ENCODE results near the gene KCNIP1. TPM values are rescaled to one million over a fixed set of nuclear protein-coding genes. Genes with fewer than 3 reads are reported as not detected.

Gene KCNIP1
- total and polyA plus RNA-seq, 4 donors = 31.2 to 165 (median 111) TPM

DNA sequence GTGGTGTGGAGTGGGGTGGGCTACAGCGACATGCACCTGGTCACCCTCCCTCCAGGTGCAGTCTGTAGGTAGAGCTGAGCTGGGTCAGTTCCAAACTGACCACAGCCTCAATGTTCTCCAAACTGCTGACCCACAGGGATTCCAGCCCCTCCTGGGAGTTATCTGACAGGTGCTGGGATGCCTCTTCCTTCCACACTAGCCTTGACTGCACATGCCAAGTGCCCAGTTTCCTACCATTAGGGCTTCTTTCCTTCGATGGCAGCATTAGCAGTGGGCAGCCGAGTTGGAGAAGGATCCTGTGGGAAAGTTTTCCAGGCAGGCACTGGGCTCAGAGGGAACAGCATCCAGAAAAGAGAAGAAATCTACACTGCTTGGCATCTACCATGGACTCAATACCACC, 215.7 kb downstream of the KCNIP1 start:
- DNase-seq (ENCODE audit: low read depth in 4 of 6, low spot score in 6 of 6) = no peak
- Histone ChIP-seq H3K27me3 (ENCODE audit: control insufficient read depth, insufficient read depth, low read length) (no peaks in the 10 kb centered on the region), H3K4me3 (ENCODE audit: low read depth, low read length) (no peak overlapping the region), H3K9me3 (ENCODE audit: control insufficient read depth, insufficient read depth, low read length) (no peaks in the 10 kb centered on the region), H3K4me1 (ENCODE audit: control insufficient read depth, insufficient read depth, low read length) (no peaks in the 10 kb centered on the region), H3K36me3 (ENCODE audit: control insufficient read depth, insufficient read depth, low read length) (peaks cover 21% of the 10 kb centered on the region), H3K27ac (ENCODE audit: low read depth, low read length) (no peak overlapping the region)
- 100% methylated on average over 1 of the region's 3 CpGs for WGBS (ENCODE audit: insufficient coverage)

- no peaks in the 10 kb centered on the region for H3K4me1 ChIP-seq (ENCODE audit: control insufficient read depth, insufficient read depth, low read length)
- H3K27me3 ChIP-seq (ENCODE audit: control insufficient read depth, insufficient read depth, low read length) = no peaks in the 10 kb centered on the region
- no peak for DNase-seq (ENCODE audit: low read depth in 4 of 6, low spot score in 6 of 6)
- no peaks in the 10 kb centered on the region for H3K9me3 ChIP-seq (ENCODE audit: control insufficient read depth, insufficient read depth, low read length)
- 89% methylated on average over 3 of the region's 4 CpGs for WGBS (ENCODE audit: insufficient coverage)
- no peak overlapping the region for H3K27ac ChIP-seq (ENCODE audit: low read depth, low read length)
- peaks cover 21% of the 10 kb centered on the region for H3K36me3 ChIP-seq (ENCODE audit: control insufficient read depth, insufficient read depth, low read length)
- H3K4me3 ChIP-seq (ENCODE audit: low read depth, low read length) = no peak overlapping the region
Measured at GRCh38 chr5:170720179-170720578, 216.4 kb downstream of the KCNIP1 start.

DNA sequence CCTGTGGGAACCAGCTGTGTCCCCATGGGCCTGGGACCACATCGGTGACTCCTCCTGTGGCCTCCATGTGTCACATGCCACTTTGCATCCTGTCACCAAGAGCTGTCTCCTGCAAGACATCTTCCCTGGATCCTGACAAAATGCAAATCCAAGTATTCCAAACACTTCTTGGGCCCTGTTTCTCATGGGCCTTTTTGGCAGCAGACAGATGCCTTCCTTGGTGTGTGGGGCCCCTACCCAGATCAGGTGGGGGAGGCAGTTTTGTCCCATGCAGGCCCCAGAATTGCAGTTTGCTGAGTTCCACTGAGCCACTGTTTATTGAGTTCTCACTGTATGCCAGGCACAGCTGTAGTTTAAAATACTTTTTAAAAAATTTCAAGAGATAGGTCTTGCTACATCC, 217.2 kb downstream of the KCNIP1 start:
- Histone ChIP-seq H3K36me3 (ENCODE audit: control insufficient read depth, insufficient read depth, low read length) (peaks cover 21% of the 10 kb centered on the region), H3K27me3 (ENCODE audit: control insufficient read depth, insufficient read depth, low read length) (no peaks in the 10 kb centered on the region), H3K4me3 (ENCODE audit: low read depth, low read length) (no peak overlapping the region), H3K9me3 (ENCODE audit: control insufficient read depth, insufficient read depth, low read length) (no peaks in the 10 kb centered on the region), H3K4me1 (ENCODE audit: control insufficient read depth, insufficient read depth, low read length) (no peaks in the 10 kb centered on the region), H3K27ac (ENCODE audit: low read depth, low read length) (no peak overlapping the region)
- WGBS (ENCODE audit: insufficient coverage) = 91% methylated on average over 1 of the region's 1 CpG
- no peak for DNase-seq (ENCODE audit: low read depth in 4 of 6, low spot score in 6 of 6)

- DNase-seq (ENCODE audit: low read depth in 4 of 6, low spot score in 6 of 6) = no peak
- no peaks in the 10 kb centered on the region for H3K27me3 ChIP-seq (ENCODE audit: control insufficient read depth, insufficient read depth, low read length)
- H3K27ac ChIP-seq (ENCODE audit: low read depth, low read length) = no peak overlapping the region
- WGBS (ENCODE audit: insufficient coverage) = 95% methylated on average over 6 of the region's 6 CpGs
- H3K9me3 ChIP-seq (ENCODE audit: control insufficient read depth, insufficient read depth, low read length) = no peaks in the 10 kb centered on the region
- H3K36me3 ChIP-seq (ENCODE audit: control insufficient read depth, insufficient read depth, low read length) = peaks cover 24% of the 10 kb centered on the region
- no peak overlapping the region for H3K4me3 ChIP-seq (ENCODE audit: low read depth, low read length)
- no peaks in the 10 kb centered on the region for H3K4me1 ChIP-seq (ENCODE audit: control insufficient read depth, insufficient read depth, low read length)
Measured at GRCh38 chr5:170721681-170722080, 217.9 kb downstream of the KCNIP1 start.

- Histone ChIP-seq H3K9me3 (ENCODE audit: control insufficient read depth, insufficient read depth, low read length) (no peaks in the 10 kb centered on the region), H3K4me1 (ENCODE audit: control insufficient read depth, insufficient read depth, low read length) (no peaks in the 10 kb centered on the region), H3K27ac (ENCODE audit: low read depth, low read length) (no peak overlapping the region), H3K27me3 (ENCODE audit: control insufficient read depth, insufficient read depth, low read length) (no peaks in the 10 kb centered on the region), H3K4me3 (ENCODE audit: low read depth, low read length) (no peak overlapping the region), H3K36me3 (ENCODE audit: control insufficient read depth, insufficient read depth, low read length) (peaks cover 24% of the 10 kb centered on the region)
- WGBS (ENCODE audit: insufficient coverage) = 81% methylated on average over 3 of the region's 3 CpGs
- DNase-seq (ENCODE audit: low read depth in 4 of 6, low spot score in 6 of 6) = no peak
Measured at GRCh38 chr5:170722316-170722715, 218.5 kb downstream of the KCNIP1 start.

GRCh38 chr5:170731052-170731451, 227.2 kb downstream of the KCNIP1 start:
- 100% methylated on average over 1 of the region's 1 CpG for WGBS (ENCODE audit: insufficient coverage)
- H3K27me3 ChIP-seq (ENCODE audit: control insufficient read depth, insufficient read depth, low read length) = no peaks in the 10 kb centered on the region
- H3K9me3 ChIP-seq (ENCODE audit: control insufficient read depth, insufficient read depth, low read length) = peaks cover 3% of the 10 kb centered on the region
- no peak for DNase-seq (ENCODE audit: low read depth in 4 of 6, low spot score in 6 of 6)
- no peak overlapping the region for H3K27ac ChIP-seq (ENCODE audit: low read depth, low read length)
- peaks cover 17% of the 10 kb centered on the region for H3K36me3 ChIP-seq (ENCODE audit: control insufficient read depth, insufficient read depth, low read length)
- H3K4me3 ChIP-seq (ENCODE audit: low read depth, low read length) = no peak overlapping the region
- H3K4me1 ChIP-seq (ENCODE audit: control insufficient read depth, insufficient read depth, low read length) = no peaks in the 10 kb centered on the region

DNA sequence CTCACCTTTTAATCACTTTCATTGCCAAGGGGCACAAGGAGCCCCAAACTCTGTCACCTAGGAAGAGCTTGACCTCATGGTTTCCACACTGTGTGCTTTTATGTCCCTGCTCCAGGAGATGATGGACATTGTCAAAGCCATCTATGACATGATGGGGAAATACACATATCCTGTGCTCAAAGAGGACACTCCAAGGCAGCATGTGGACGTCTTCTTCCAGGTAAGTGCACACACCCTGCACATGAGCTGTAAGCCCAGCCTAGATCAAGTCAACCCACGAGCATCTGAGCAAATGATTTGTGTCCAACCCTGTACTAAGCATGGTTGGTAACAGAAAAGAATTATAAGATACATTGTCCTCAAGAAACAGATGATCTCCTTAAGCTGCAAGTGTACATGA, 228.9 kb downstream of the KCNIP1 start:
- no peaks in the 10 kb centered on the region for H3K4me1 ChIP-seq (ENCODE audit: control insufficient read depth, insufficient read depth, low read length)
- WGBS (ENCODE audit: insufficient coverage) = 100% methylated on average over 1 of the region's 2 CpGs
- H3K9me3 ChIP-seq (ENCODE audit: control insufficient read depth, insufficient read depth, low read length) = peaks cover 3% of the 10 kb centered on the region
- peaks cover 17% of the 10 kb centered on the region for H3K36me3 ChIP-seq (ENCODE audit: control insufficient read depth, insufficient read depth, low read length)
- no peak overlapping the region for H3K27ac ChIP-seq (ENCODE audit: low read depth, low read length)
- no peaks in the 10 kb centered on the region for H3K27me3 ChIP-seq (ENCODE audit: control insufficient read depth, insufficient read depth, low read length)
- no peak overlapping the region for H3K4me3 ChIP-seq (ENCODE audit: low read depth, low read length)
- DNase-seq (ENCODE audit: low read depth in 4 of 6, low spot score in 6 of 6) = no peak

GRCh38 chr5:170736966-170737365, 233.1 kb downstream of the KCNIP1 start:
- Histone ChIP-seq H3K27me3 (ENCODE audit: control insufficient read depth, insufficient read depth, low read length) (no peaks in the 10 kb centered on the region), H3K4me1 (ENCODE audit: control insufficient read depth, insufficient read depth, low read length) (no peaks in the 10 kb centered on the region), H3K36me3 (ENCODE audit: control insufficient read depth, insufficient read depth, low read length) (peaks cover 17% of the 10 kb centered on the region), H3K4me3 (ENCODE audit: low read depth, low read length) (no peak overlapping the region), H3K9me3 (ENCODE audit: control insufficient read depth, insufficient read depth, low read length) (peaks cover 3% of the 10 kb centered on the region), H3K27ac (ENCODE audit: low read depth, low read length) (no peak overlapping the region)
- no peak for DNase-seq (ENCODE audit: low read depth in 4 of 6, low spot score in 6 of 6)
- 17% methylated on average over 1 of the region's 3 CpGs for WGBS (ENCODE audit: insufficient coverage)

DNA sequence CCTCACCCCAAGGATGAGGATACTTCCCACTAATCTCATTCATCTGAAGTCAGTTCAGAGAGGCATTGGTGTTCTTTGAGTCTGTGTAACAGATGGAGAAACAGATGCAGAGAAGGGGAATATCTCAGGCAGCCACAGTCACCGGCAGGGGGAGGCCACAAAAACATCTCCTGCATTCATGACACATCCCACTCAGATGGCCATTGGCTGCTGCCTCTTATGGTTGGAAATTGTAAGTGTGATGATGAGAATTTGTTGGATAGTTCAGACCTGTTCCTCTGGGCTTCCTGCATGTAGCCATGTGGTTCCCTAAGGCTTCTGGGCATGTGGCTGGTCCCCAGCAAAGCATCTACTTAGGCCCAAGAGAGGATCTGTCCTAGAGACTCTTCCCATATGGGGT, 233.8 kb downstream of the KCNIP1 start:
- peaks cover 3% of the 10 kb centered on the region for H3K9me3 ChIP-seq (ENCODE audit: control insufficient read depth, insufficient read depth, low read length)
- no peak overlapping the region for H3K4me3 ChIP-seq (ENCODE audit: low read depth, low read length)
- WGBS (ENCODE audit: insufficient coverage) = no CpG with 5 or more reads among the region's 1 CpG
- H3K36me3 ChIP-seq (ENCODE audit: control insufficient read depth, insufficient read depth, low read length) = peaks cover 17% of the 10 kb centered on the region
- no peak overlapping the region for H3K27ac ChIP-seq (ENCODE audit: low read depth, low read length)
- no peak for DNase-seq (ENCODE audit: low read depth in 4 of 6, low spot score in 6 of 6)
- no peaks in the 10 kb centered on the region for H3K4me1 ChIP-seq (ENCODE audit: control insufficient read depth, insufficient read depth, low read length)
- H3K27me3 ChIP-seq (ENCODE audit: control insufficient read depth, insufficient read depth, low read length) = no peaks in the 10 kb centered on the region

GRCh38 chr5:170738840-170739239, 235.0 kb downstream of the KCNIP1 start:
- peaks cover 9% of the 10 kb centered on the region for H3K36me3 ChIP-seq (ENCODE audit: control insufficient read depth, insufficient read depth, low read length)
- no peak overlapping the region for H3K27ac ChIP-seq (ENCODE audit: low read depth, low read length)
- H3K4me3 ChIP-seq (ENCODE audit: low read depth, low read length) = no peak overlapping the region
- WGBS (ENCODE audit: insufficient coverage) = no CpG with 5 or more reads among the region's 3 CpGs
- no peaks in the 10 kb centered on the region for H3K27me3 ChIP-seq (ENCODE audit: control insufficient read depth, insufficient read depth, low read length)
- peaks cover under 1% of the 10 kb centered on the region for H3K4me1 ChIP-seq (ENCODE audit: control insufficient read depth, insufficient read depth, low read length)
- DNase-seq (ENCODE audit: low read depth in 4 of 6, low spot score in 6 of 6) = no peak
- H3K9me3 ChIP-seq (ENCODE audit: control insufficient read depth, insufficient read depth, low read length) = peaks cover 3% of the 10 kb centered on the region
